GM23338 (cell line): ENCODE results near the gene NOTO. TPM values are rescaled to one million over a fixed set of nuclear protein-coding genes. Genes with fewer than 3 reads are reported as not detected.

Experiments used
- ATAC-seq: fragments of 200-7000 bp; cut with Tn5 transposase; 3 replicates; pipeline ENCODE4 v1.9.1; 2020
- DNase-seq: peaks from one replicate; pipeline ENCODE4 v3.0.0-alpha.2; 2015; ENCODE audit warnings: low spot score
- H2AFZ ChIP-seq: fragments of 200-600 bp; sonication (generic); 2 replicates; pipeline ENCODE4 v1.8.0; 2016; ENCODE audit warnings: antibody characterized with exemption, mild to moderate bottlenecking, moderate library complexity
- H3F3A ChIP-seq: fragments of 200-600 bp; sonication (generic); replicated peaks from 2 replicates; pipeline ENCODE4 v1.8.0; 2017; ENCODE audit warnings: antibody characterized with exemption, mixed run types, low read depth
- H3K27ac ChIP-seq: fragments of 200-600 bp; sonication (generic); 2 replicates; pipeline ENCODE4 v1.6.1; 2016; ENCODE audit warnings: low read depth
- H3K27me3 ChIP-seq: fragments of 200-600 bp; sonication (generic); 2 replicates; pipeline ENCODE4 v1.8.0; 2016; ENCODE audit warnings: mild to moderate bottlenecking, mixed run types, moderate library complexity; ENCODE audit not compliant: insufficient read depth
- H3K36me3 ChIP-seq: fragments of 200-600 bp; sonication (generic); 2 replicates; pipeline ENCODE4 v1.8.0; 2016; ENCODE audit warnings: mild to moderate bottlenecking; ENCODE audit not compliant: insufficient read depth
- H3K4me1 ChIP-seq: fragments of 200-600 bp; sonication (generic); 2 replicates; pipeline ENCODE4 v1.8.0; 2016; ENCODE audit warnings: mild to moderate bottlenecking, moderate library complexity; ENCODE audit not compliant: insufficient read depth
- H3K4me2 ChIP-seq: fragments of 200-600 bp; sonication (generic); 2 replicates; pipeline ENCODE4 v1.7.1; 2017; ENCODE audit warnings: mixed run types
- H3K4me3 ChIP-seq: fragments of 200-600 bp; sonication (generic); 2 replicates; pipeline ENCODE4 v1.6.1; 2016; ENCODE audit warnings: mixed run types
- H3K79me2 ChIP-seq: fragments of 200-600 bp; sonication (generic); replicated peaks from 2 replicates; pipeline ENCODE4 v1.8.0; 2017; ENCODE audit warnings: mild to moderate bottlenecking; ENCODE audit not compliant: insufficient read depth
- H3K9me2 ChIP-seq: fragments of 200-600 bp; sonication (generic); 2 replicates; pipeline ENCODE4 v1.8.0; 2017; ENCODE audit not compliant: insufficient read depth
- H4K20me1 ChIP-seq: fragments of 200-600 bp; sonication (generic); replicated peaks from 2 replicates; pipeline ENCODE4 v1.8.0; 2017; ENCODE audit warnings: mild to moderate bottlenecking; ENCODE audit not compliant: insufficient read depth
- H3K27ac Mint-ChIP-seq: 2 replicates; pipeline ENCODE4 v1.8.0; 2020; ENCODE audit warnings: inconsistent platforms, mild to moderate bottlenecking, moderate library complexity, mixed read lengths
- H3K27me3 Mint-ChIP-seq: 3 replicates; pipeline ENCODE4 v1.8.0; 2022; ENCODE audit warnings: low read depth, mild to moderate bottlenecking, moderate library complexity, mixed read lengths, inconsistent platforms; ENCODE audit not compliant: insufficient read depth, poor library complexity
- H3K36me3 Mint-ChIP-seq: 3 replicates; pipeline ENCODE4 v1.8.0; 2021; ENCODE audit warnings: low read depth, mild to moderate bottlenecking, inconsistent platforms, moderate library complexity, mixed read lengths
- H3K4me1 Mint-ChIP-seq: 3 replicates; pipeline ENCODE4 v1.8.0; 2020; ENCODE audit warnings: mild to moderate bottlenecking, inconsistent platforms, mixed read lengths
- H3K4me3 Mint-ChIP-seq: 3 replicates; pipeline ENCODE4 v1.8.0; 2021; ENCODE audit warnings: moderate library complexity, mild to moderate bottlenecking, inconsistent platforms, mixed read lengths
- H3K9me3 Mint-ChIP-seq: 3 replicates; pipeline ENCODE4 v1.8.0; 2020; ENCODE audit warnings: moderate library complexity, mild to moderate bottlenecking, inconsistent platforms, mixed read lengths
- CREB1 ChIP-seq: fragments of 250-450 bp; sonication (Bioruptor Pico); IDR thresholded peaks from 2 replicates; pipeline ENCODE4 v1.5.0; 2020; ENCODE audit warnings: low read depth, mild to moderate bottlenecking, moderate library complexity
- CTCF ChIP-seq, 2 experiments: fragments of 200-600 bp in 1 of 2; sonication (generic) in 1 of 2; conservative IDR thresholded peaks; 2 replicates each; pipeline versions ENCODE4 v1.5.1 to v1.6.1; 2016 to 2017; ENCODE audit warnings: antibody characterized with exemption in 2 of 2, low read depth in 2 of 2, mild to moderate bottlenecking in 2 of 2, moderate library complexity in 1 of 2
- ETS1 ChIP-seq: IDR thresholded peaks from 2 replicates; pipeline ENCODE4 v1.6.1; 2016; ENCODE audit warnings: antibody characterized with exemption
- EZH2 ChIP-seq: fragments of 200-600 bp; sonication (generic); IDR thresholded peaks from one replicate; pipeline ENCODE4 v1.8.0; 2017; ENCODE audit warnings: antibody characterized with exemption, mild to moderate bottlenecking, low read depth; ENCODE audit not compliant: unreplicated experiment
- EZH2phosphoT487 ChIP-seq: fragments of 200-600 bp; sonication (generic); IDR thresholded peaks from one replicate; pipeline ENCODE4 v1.8.1; 2018; ENCODE audit warnings: antibody characterized with exemption; ENCODE audit not compliant: unreplicated experiment
- JUNB ChIP-seq: IDR thresholded peaks from one replicate; pipeline ENCODE4 v1.6.1; 2016; ENCODE audit warnings: antibody characterized with exemption; ENCODE audit not compliant: unreplicated experiment
- REST ChIP-seq: IDR thresholded peaks from one replicate; pipeline ENCODE4 v1.6.1; 2018; ENCODE audit warnings: antibody characterized with exemption; ENCODE audit not compliant: unreplicated experiment
- polyA plus RNA-seq: library from polyadenylated mRNA; unstranded; fragments of >200 nt; fragmentation: Nextera tagmentation; extraction: Ambion mirVana; gene quantifications from 2 replicates; pipeline ENCODE4 v1.2.1, GENCODE V29; 2016
- total RNA-seq: library from RNA; depleted of rRNA; stranded (reverse); fragments of >200 nt; shearing (Covaris generic); gene quantifications from 2 replicates; pipeline ENCODE4 v1.2.3, GENCODE V29; 2014

NOTO gene
- total and polyA plus RNA-seq, 2 experiments from 2014 or later, result 0.06 to 0.73 TPM

GRCh38 chr2:73203055-73203681 is 794 bp downstream of the NOTO start:
- peak overlapping the region; percentile 60 for H3K4me3 Mint-ChIP-seq
- no peaks in the 10 kb centered on the region for H3F3A ChIP-seq
- no peak overlapping the region for H3K27ac ChIP-seq
- H3K27me3 ChIP-seq, result peaks cover 67% of the 10 kb centered on the region
- H2AFZ ChIP-seq, result peak overlapping the region; percentile 95
- peak; percentile 27 for TF ChIP-seq EZH2
- no peak for TF ChIP-seq ETS1
- TF ChIP-seq EZH2phosphoT487, result peak; percentile 42
- peak; percentile 66 for ATAC-seq
- no peaks in the 10 kb centered on the region for H3K36me3 ChIP-seq
- H3K9me2 ChIP-seq, result no peaks in the 10 kb centered on the region
- H3K4me3 ChIP-seq, result peak overlapping the region; percentile 66
- peaks cover 5% of the 10 kb centered on the region; the same call in 1 of the 3 replicates for H3K9me3 Mint-ChIP-seq
- H3K4me2 ChIP-seq, result peak overlapping the region; percentile 85
- H3K27ac Mint-ChIP-seq, result no peak overlapping the region
- H3K79me2 ChIP-seq, result no peaks in the 10 kb centered on the region
- peak; percentile 60 for DNase-seq
- no peaks in the 10 kb centered on the region for H4K20me1 ChIP-seq
- peaks cover 8% of the 10 kb centered on the region for H3K4me1 Mint-ChIP-seq
- no peaks in the 10 kb centered on the region; the same call in 2 of the 3 replicates for H3K36me3 Mint-ChIP-seq
- H3K4me1 ChIP-seq, result no peaks in the 10 kb centered on the region
- peaks cover 49% of the 10 kb centered on the region for H3K27me3 Mint-ChIP-seq

GRCh38 chr2:73205611-73206010 is 3.2 kb downstream of the NOTO start:
- no peaks in the 10 kb centered on the region for H3K4me1 ChIP-seq
- H3K9me2 ChIP-seq, result no peaks in the 10 kb centered on the region
- DNase-seq (no peak), ATAC-seq (no peak)
- TF ChIP-seq ETS1 (no peak), CREB1 (no peak), JUNB (no peak)
- H4K20me1 ChIP-seq, result no peaks in the 10 kb centered on the region
- Mint-ChIP-seq H3K9me3 (0 out of 3 replicates have a peak, but pooled peaks cover 2% of the 10 kb centered on the region), H3K27ac (no peak overlapping the region), H3K4me3 (no peak overlapping the region), H3K4me1 (peaks cover 8% of the 10 kb centered on the region), H3K36me3 (no peaks in the 10 kb centered on the region; the same call in 2 of the 3 replicates), H3K27me3 (peaks cover 46% of the 10 kb centered on the region)
- H2AFZ ChIP-seq, result no peak overlapping the region
- no peaks in the 10 kb centered on the region for H3F3A ChIP-seq
- H3K4me2 ChIP-seq, result no peak overlapping the region
- H3K27ac ChIP-seq, result no peak overlapping the region
- H3K4me3 ChIP-seq, result no peak overlapping the region
- H3K36me3 ChIP-seq, result no peaks in the 10 kb centered on the region
- no peaks in the 10 kb centered on the region for H3K79me2 ChIP-seq
- H3K27me3 ChIP-seq, result peaks cover 59% of the 10 kb centered on the region

- Histone ChIP-seq H3K27ac (no peak overlapping the region), H2AFZ (no peak overlapping the region), H3F3A (no peaks in the 10 kb centered on the region), H3K4me1 (0 out of 2 replicates have a peak, but pooled peaks cover 3% of the 10 kb centered on the region), H3K4me3 (no peak overlapping the region), H4K20me1 (no peaks in the 10 kb centered on the region), H3K9me2 (no peaks in the 10 kb centered on the region), H3K79me2 (no peaks in the 10 kb centered on the region), H3K4me2 (no peak overlapping the region), H3K27me3 (peaks cover 34% of the 10 kb centered on the region), H3K36me3 (no peaks in the 10 kb centered on the region)
- Mint-ChIP-seq H3K9me3 (no peaks in the 10 kb centered on the region), H3K27me3 (peaks cover 28% of the 10 kb centered on the region), H3K36me3 (no peaks in the 10 kb centered on the region; the same call in 2 of the 3 replicates), H3K4me3 (no peak overlapping the region), H3K4me1 (peaks cover 6% of the 10 kb centered on the region; the same call in 2 of the 3 replicates), H3K27ac (no peak overlapping the region)
- DNase-seq, result no peak
- no peak for ATAC-seq
- no peak for TF ChIP-seq EZH2phosphoT487
- TF ChIP-seq JUNB, result no peak
- TF ChIP-seq REST, result no peak
- TF ChIP-seq CREB1, result no peak
- no peak for TF ChIP-seq CTCF (conservative IDR thresholded peaks at IDR 0.05; ENCODE audit: low read depth in 2 of 2)
Measured at GRCh38 chr2:73208258-73208657, 5.9 kb downstream of the NOTO start.
